NCI-H524 treated with DMSO at 0.1 percent for 48 hours (cell line): ENCODE measurements around the gene DUXB.

Source experiments
- DNase-seq: peaks from one replicate; lab custom pipeline; 2025; lab: John Stamatoyannopoulos, UW

Gene DUXB

DNA sequence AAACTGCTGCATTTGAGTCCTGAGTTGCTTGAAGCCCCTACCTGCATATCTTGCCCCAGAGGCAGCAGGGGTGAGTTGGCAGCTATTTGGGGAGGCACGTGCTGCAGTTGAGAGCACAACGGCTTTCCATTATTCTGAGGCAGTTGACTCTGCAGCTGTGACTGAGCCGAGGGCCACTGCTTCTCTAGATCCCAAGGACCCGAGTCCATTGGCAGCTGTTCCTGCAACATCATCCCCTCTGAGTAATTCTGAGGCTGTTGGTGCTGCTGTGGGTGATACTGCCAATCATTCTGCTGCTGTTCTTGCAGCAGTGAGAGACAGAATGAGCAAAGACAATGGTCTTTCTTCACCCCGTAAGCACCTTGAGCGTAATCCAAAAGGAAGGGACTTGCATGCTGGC lies 40.9 kb downstream of the DUXB start:
- no peak for DNase-seq

DNA sequence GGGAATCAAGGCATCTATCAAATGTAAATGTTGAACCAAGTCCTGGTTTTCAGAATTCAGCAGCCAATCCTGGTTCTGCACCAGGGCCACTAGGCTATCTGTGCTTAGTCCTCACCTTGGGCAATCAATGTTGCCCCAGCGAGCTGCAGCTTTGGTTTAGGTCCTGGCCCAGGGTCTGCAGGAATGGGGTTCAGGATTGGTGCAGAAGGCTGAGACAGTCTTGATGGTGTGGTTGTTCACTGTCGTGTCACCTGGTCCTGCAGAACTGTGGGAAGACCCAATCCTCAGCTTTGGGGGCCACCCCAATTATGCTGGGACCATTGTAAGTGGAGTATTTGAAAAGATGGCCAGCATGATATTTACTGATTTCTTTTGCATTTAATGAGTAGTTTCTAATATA lies 43.1 kb downstream of the DUXB start:
- no peak for DNase-seq

DNA sequence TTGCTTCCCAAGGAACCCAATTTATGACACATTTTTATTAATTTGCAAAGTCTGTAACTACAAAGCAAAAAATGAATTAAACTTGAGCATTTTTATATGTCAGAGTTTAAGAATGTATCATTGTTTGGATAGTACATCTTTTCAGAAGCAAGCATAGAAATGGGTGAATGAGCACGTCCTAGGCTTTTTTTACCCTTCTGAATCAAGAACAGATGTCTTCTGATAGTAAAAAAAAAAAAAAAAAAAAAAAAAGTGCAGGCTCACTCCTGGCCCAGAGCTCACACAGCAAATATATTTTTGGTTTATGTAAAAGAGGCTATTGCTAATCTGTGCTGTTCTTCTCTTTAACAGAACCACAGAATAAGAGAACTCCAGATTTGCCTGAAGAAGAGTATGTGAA lies 47.3 kb downstream of the DUXB start:
- DNase-seq = no peak

DNA sequence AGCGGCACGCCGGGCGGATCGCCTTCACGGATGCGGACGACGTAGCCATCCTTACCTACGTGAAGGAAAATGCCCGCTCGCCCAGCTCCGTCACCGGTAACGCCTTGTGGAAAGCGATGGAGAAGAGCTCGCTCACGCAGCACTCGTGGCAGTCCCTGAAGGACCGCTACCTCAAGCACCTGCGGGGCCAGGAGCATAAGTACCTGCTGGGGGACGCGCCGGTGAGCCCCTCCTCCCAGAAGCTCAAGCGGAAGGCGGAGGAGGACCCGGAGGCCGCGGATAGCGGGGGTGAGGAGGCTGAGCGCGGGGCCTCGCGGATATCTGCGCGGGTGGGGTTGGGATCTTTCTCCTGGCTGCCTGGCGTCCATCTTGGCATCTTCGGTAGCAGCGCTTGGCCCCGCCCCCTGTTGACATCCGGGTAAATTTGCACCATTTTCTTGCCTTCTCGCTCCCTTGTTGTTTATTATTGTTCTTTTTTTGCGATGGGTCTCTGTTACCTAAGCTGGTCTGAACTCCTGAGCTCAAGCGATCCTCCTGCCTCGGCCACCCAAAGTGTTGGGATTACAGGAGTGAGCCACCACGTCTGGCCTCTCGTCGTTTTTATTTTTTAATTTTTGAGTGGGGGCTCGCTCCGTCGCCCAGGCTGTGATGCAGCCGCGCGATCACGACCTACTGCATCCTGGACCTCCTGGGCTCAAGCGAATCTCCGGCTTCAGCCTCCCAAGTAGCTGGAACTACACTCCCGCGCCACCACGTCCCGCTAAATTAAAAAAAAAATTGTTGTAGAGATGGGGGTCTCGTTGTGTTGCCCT lies 52.8 kb downstream of the DUXB start:
- peak; percentile 50 for DNase-seq

GRCh38 chr16:75647492-75648264 lies 53.6 kb downstream of the DUXB start, which contains the start of the genes KARS1 and TERF2IP:
TSS of gene KARS1 (minus strand) at chr16:75647665. CDS start at chr16:75647639, 26 bp downstream.
TSS of gene TERF2IP (plus strand) at chr16:75647773. CDS start at chr16:75647883, 110 bp downstream.
- peak; percentile 81 for DNase-seq

- DNase-seq = no peak
Measured at GRCh38 chr16:75647112-75647491, 54.2 kb downstream of the DUXB start.

DNA sequence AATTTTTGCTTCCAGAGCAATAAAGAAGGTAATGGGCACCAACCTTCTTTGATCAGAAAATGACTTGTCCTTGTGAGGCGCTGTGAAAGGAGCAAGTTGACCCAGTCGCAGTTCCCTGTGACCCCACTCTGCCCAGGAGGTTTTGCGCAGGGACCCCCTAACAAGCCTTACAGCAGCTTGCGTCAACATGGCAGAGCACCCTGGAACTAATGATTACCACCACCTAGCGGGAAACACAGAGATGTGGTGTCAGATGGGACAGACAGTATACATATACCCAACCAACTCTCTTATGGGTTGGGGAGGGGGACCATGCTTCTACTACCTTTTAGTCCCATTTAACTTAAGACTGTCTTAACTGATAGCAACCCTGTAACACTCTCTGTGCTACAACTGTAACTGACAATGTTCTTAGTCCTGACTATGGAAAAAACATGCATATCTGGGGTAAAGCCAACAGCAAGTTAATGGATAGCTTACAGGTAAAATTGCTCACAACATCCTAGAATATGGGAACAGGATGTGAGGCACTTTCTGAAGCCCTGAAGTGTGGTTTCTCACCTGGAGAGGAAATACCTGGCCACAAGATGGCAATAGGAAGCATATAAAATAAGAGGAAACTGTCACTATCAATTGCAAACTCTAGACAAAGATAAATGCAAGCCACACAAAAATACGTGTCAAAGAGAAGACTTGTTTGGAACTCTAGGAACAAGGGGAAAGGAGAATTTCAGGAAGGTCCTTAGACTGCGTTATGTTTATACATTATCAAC lies 56.8 kb downstream of the DUXB start:
- no peak for DNase-seq
